ENCODE results near the gene ERGIC1.

- no peak for TF ChIP-seq CTCF (IDR thresholded peaks at IDR 0.05; ENCODE audit: low read depth, low read length, poor library complexity, severe bottlenecking)
- TF ChIP-seq EZH2phosphoT487 (IDR thresholded peaks at IDR 0.05; ENCODE audit: borderline replicate concordance, low read length) = no peak
Observed at GRCh38 chr5:172793577-172794488, 40.2 kb upstream of the ERGIC1 start.
